OCI-LY7 (cell line): ENCODE results near the gene AGBL1. TPM values are rescaled to one million over a fixed set of nuclear protein-coding genes. Genes with fewer than 3 reads are reported as not detected.

Experiments used
- BruUV-seq: library from RNA; stranded (reverse); fragments of 400-500 nt; replicated peaks from 2 replicates; lab custom pipeline; 2021; lab: Mats Ljungman, UMichigan
- CTCF ChIA-PET: fragments of 300-600 bp; sonication (Branson Sonifier 250); formaldehyde crosslinking; loops from one replicate; lab custom pipeline; 2022; ENCODE audit warnings: antibody characterized with exemption; ENCODE audit not compliant: unreplicated experiment; lab: Charles Lee
- POLR2A ChIA-PET: fragments of 300-600 bp; sonication (Branson Sonifier 250); formaldehyde crosslinking; loops from one replicate; lab custom pipeline; 2022; ENCODE audit warnings: antibody characterized with exemption; lab: Charles Lee
- DNase-seq: peaks from one replicate; pipeline ENCODE4 v3.0.0-alpha.2; 2015; ENCODE audit warnings: low spot score
- H2AFZ ChIP-seq: fragments of 200-600 bp; sonication (generic), shearing (Covaris generic); 2 replicates; pipeline ENCODE4 v1.6.1; 2014; ENCODE audit warnings: mild to moderate bottlenecking, antibody characterized with exemption, low read length, moderate library complexity
- H3K27ac ChIP-seq: fragments of 200-600 bp; sonication (generic); 2 replicates; pipeline ENCODE4 v1.5.1; 2014; ENCODE audit warnings: mixed run types, low read depth, mild to moderate bottlenecking, moderate library complexity, low read length, inconsistent platforms; ENCODE audit not compliant: poor library complexity, severe bottlenecking
- H3K36me3 ChIP-seq: fragments of 200-600 bp; sonication (generic); 2 replicates; pipeline ENCODE4 v1.6.1; 2014; ENCODE audit warnings: mild to moderate bottlenecking, antibody characterized with exemption, low read length, moderate library complexity, mixed read lengths; ENCODE audit not compliant: insufficient read depth
- H3K4me1 ChIP-seq: fragments of 200-600 bp; sonication (generic); 2 replicates; pipeline ENCODE4 v1.5.1; 2014; ENCODE audit warnings: mild to moderate bottlenecking, low read length; ENCODE audit not compliant: insufficient read depth, poor library complexity, severe bottlenecking
- H3K4me2 ChIP-seq: fragments of 200-600 bp; sonication (generic); 2 replicates; pipeline ENCODE4 v1.6.1; 2014; ENCODE audit warnings: mild to moderate bottlenecking, low read length
- H3K4me3 ChIP-seq: fragments of 200-600 bp; sonication (generic); 2 replicates; pipeline ENCODE4 v1.5.1; 2014; ENCODE audit warnings: mild to moderate bottlenecking, low read depth, low read length; ENCODE audit not compliant: poor library complexity, severe bottlenecking
- H3K79me2 ChIP-seq: fragments of 200-600 bp; sonication (generic); 2 replicates; pipeline ENCODE4 v1.6.1; 2016; ENCODE audit warnings: low read depth, mild to moderate bottlenecking, low read length, moderate library complexity, mixed read lengths; ENCODE audit not compliant: insufficient read depth
- H3K9me2 ChIP-seq: fragments of 200-600 bp; sonication (generic); 2 replicates; pipeline ENCODE4 v1.6.1; 2016; ENCODE audit warnings: mild to moderate bottlenecking, low read length, mixed read lengths; ENCODE audit not compliant: insufficient read depth
- H3K9me3 ChIP-seq: fragments of 200-600 bp; sonication (generic); 2 replicates; pipeline ENCODE4 v1.6.1; 2014; ENCODE audit warnings: mild to moderate bottlenecking, mixed run types, low read length, mixed read lengths
- H4K20me1 ChIP-seq: fragments of 200-600 bp; sonication (generic); 2 replicates; pipeline ENCODE4 v1.6.1; 2014; ENCODE audit warnings: mild to moderate bottlenecking, antibody characterized with exemption, low read length, moderate library complexity, mixed read lengths; ENCODE audit not compliant: insufficient read depth
- EZH2phosphoT487 ChIP-seq: fragments of 200-600 bp; sonication (generic); IDR thresholded peaks from 2 replicates; pipeline ENCODE4 v1.6.1; 2018; ENCODE audit warnings: low read depth, borderline replicate concordance, mild to moderate bottlenecking, mixed run types, antibody characterized with exemption, low read length, moderate library complexity, mixed read lengths
- intact Hi-C: fragments of 100-400 bp; cut with micrococcal nuclease; formaldehyde crosslinking; loops from one replicate; pipeline ENCODE4 v1.10.0; 2022; ENCODE audit not compliant: unreplicated experiment
- total RNA-seq, 2 experiments: library from RNA; depleted of rRNA in 1 of 2; stranded (reverse); fragments of >200 nt in 1 of 2; shearing (Covaris generic) in 1 of 2; gene quantifications; 2 replicates each; pipeline ENCODE4 v1.2.3, GENCODE V29; 2014 to 2022
- TF ChIP-seq, protein P1 (sequence below): fragments of 200-600 bp; sonication (generic); conservative IDR thresholded peaks from 2 replicates; pipeline ENCODE4 v1.5.1; 2014; ENCODE audit warnings: mild to moderate bottlenecking, antibody characterized with exemption, low read length, moderate library complexity, mixed read lengths

The AGBL1 gene
- total RNA-seq, 2 experiments from 2014 or later, result not detected

DNA sequence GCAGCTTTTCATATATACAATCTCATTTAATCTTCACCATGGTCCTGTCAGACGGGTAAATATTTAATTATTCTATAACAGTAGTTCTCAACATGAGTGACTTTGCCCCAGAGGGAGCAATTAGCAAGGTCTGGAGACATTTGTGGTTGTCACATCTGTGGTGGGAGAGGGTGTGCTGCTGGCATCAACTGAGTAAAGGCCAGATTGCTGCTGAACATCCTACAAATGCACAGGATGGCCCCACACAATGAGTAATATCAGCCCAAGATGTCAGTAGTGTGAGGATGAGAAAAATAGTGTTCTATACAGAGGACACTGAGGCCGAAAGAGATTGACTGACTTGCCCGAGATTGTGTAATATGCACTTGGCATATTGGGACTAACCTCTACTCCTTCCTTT lies 156.0 kb downstream of the AGBL1 start:
- DNase-seq, result no peak
- no peaks in the 10 kb centered on the region for H3K9me2 ChIP-seq
- H3K9me3 ChIP-seq, result no peaks in the 10 kb centered on the region
- BruUV-seq, result no TSS peak
- no peak overlapping the region for H2AFZ ChIP-seq
- ChIA-PET CTCF (no interaction called here), POLR2A (no interaction called here)
- H3K27ac ChIP-seq, result no peak overlapping the region
- no peaks in the 10 kb centered on the region for H3K36me3 ChIP-seq
- no peaks in the 10 kb centered on the region for H3K4me1 ChIP-seq
- no peaks in the 10 kb centered on the region for H3K79me2 ChIP-seq
- TF ChIP-seq, protein P1, sequence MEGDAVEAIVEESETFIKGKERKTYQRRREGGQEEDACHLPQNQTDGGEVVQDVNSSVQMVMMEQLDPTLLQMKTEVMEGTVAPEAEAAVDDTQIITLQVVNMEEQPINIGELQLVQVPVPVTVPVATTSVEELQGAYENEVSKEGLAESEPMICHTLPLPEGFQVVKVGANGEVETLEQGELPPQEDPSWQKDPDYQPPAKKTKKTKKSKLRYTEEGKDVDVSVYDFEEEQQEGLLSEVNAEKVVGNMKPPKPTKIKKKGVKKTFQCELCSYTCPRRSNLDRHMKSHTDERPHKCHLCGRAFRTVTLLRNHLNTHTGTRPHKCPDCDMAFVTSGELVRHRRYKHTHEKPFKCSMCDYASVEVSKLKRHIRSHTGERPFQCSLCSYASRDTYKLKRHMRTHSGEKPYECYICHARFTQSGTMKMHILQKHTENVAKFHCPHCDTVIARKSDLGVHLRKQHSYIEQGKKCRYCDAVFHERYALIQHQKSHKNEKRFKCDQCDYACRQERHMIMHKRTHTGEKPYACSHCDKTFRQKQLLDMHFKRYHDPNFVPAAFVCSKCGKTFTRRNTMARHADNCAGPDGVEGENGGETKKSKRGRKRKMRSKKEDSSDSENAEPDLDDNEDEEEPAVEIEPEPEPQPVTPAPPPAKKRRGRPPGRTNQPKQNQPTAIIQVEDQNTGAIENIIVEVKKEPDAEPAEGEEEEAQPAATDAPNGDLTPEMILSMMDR, result no peak
- TF ChIP-seq EZH2phosphoT487, result no peak
- H3K4me2 ChIP-seq, result no peak overlapping the region
- H3K4me3 ChIP-seq, result no peak overlapping the region
- no peaks in the 10 kb centered on the region for H4K20me1 ChIP-seq
- intact Hi-C loops, result no loop called here

- Histone ChIP-seq H3K79me2 (no peaks in the 10 kb centered on the region), H4K20me1 (no peaks in the 10 kb centered on the region), H2AFZ (no peak overlapping the region), H3K4me2 (no peak overlapping the region), H3K9me2 (no peaks in the 10 kb centered on the region), H3K27ac (no peak overlapping the region), H3K36me3 (no peaks in the 10 kb centered on the region), H3K4me1 (no peaks in the 10 kb centered on the region), H3K9me3 (no peaks in the 10 kb centered on the region), H3K4me3 (no peak overlapping the region)
- no TSS peak for BruUV-seq
- ChIA-PET POLR2A (no interaction called here), CTCF (no interaction called here)
- no peak for TF ChIP-seq EZH2phosphoT487
- TF ChIP-seq, protein P1, result no peak
- no peak for DNase-seq
- intact Hi-C loops, result no loop called here
These were observed 156.9 kb downstream of the AGBL1 start for GRCh38 chr15:86236356-86237110.

GRCh38 chr15:86237111-86237500 lies 157.4 kb downstream of the AGBL1 start:
- H4K20me1 ChIP-seq, result no peaks in the 10 kb centered on the region
- H3K9me3 ChIP-seq, result no peaks in the 10 kb centered on the region
- H3K4me1 ChIP-seq, result no peaks in the 10 kb centered on the region
- ChIA-PET CTCF (no interaction called here), POLR2A (no interaction called here)
- BruUV-seq, result no TSS peak
- no peak for TF ChIP-seq EZH2phosphoT487
- TF ChIP-seq, protein P1, result no peak
- H3K4me3 ChIP-seq, result no peak overlapping the region
- H2AFZ ChIP-seq, result no peak overlapping the region
- intact Hi-C loops, result no loop called here
- H3K9me2 ChIP-seq, result no peaks in the 10 kb centered on the region
- no peak for DNase-seq
- no peaks in the 10 kb centered on the region for H3K79me2 ChIP-seq
- H3K27ac ChIP-seq, result no peak overlapping the region
- H3K4me2 ChIP-seq, result no peak overlapping the region
- H3K36me3 ChIP-seq, result no peaks in the 10 kb centered on the region
